GM21447 (cell line): Measurements from ENCODE around the gene RSPRY1.

Source experiments
- ATAC-seq: cut with Tn5 transposase; IDR thresholded peaks from one replicate; pipeline ENCODE4 v1.9.1; 2021; ENCODE audit not compliant: unreplicated experiment

The RSPRY1 gene

DNA sequence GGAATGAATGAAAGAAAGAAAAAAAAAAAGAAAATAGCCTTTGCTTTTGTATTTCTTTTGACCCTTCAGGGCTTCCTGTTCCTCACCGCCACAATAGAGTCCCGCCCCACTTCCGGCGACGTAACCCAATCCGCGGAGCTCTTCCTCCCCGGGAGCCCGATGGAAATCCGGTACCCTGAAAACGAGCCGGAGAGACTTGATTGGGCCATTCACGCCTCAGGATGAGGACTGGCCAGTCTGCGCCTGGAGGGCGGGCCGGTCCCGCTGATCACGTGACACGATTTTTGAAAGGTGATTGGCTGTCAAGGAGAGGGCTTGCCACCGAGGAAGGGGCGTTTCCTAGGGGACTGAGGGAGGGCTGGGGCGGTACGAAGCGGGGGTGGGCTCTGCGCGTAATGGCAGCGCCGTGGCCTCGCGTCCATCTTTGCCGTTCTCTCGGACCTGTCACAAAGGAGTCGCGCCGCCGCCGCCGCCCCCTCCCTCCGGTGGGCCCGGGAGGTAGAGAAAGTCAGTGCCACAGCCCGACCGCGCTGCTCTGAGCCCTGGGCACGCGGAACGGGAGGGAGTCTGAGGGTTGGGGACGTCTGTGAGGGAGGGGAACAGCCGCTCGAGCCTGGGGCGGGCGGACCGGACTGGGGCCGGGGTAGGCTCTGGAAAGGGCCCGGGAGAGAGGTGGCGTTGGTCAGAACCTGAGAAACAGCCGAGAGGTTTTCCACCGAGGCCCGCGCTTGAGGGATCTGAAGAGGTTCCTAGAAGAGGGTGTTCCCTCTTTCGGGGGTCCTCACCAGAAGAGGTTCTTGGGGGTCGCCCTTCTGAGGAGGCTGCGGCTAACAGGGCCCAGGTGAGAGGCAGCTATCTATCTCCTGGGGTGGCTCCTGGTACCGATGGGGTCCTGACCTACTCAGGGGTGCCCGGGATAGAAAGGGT is at the start of gene RSPRY1, which contains the start of gene PSME3IP1:
TSS of gene RSPRY1 (plus strand) at position 385 of the 927 bp plus-strand sequence. CDS start 18,330 bp downstream, outside the sequence.
TSS of gene PSME3IP1 (minus strand) at position 95 of the 927 bp plus-strand sequence. CDS start 12,185 bp downstream, outside the sequence.
- ATAC-seq = peak; percentile 92

DNA sequence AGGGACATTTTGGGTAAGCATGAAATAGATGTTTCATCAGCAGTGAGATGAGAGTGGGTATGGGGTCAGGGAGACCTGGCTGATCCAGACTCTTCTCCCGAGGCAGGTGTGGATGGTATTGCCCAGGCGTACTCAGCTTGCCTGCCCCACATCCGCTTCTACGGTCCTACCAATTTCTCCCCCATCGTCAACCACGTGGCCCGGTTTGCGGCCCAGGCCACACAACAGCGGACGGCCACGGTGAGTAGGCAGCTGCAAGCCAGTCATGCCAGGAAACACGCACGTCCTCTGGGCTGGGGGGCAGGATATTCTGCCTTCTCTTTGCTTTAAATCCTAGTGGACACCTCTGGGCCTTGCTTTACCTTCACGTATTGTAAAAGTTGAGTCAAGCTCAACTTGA is 49.1 kb upstream of the RSPRY1 start:
- ATAC-seq = no peak

- no peak for ATAC-seq
Observed at GRCh38 chr16:57137566-57138273, 48.4 kb upstream of the RSPRY1 start.

DNA sequence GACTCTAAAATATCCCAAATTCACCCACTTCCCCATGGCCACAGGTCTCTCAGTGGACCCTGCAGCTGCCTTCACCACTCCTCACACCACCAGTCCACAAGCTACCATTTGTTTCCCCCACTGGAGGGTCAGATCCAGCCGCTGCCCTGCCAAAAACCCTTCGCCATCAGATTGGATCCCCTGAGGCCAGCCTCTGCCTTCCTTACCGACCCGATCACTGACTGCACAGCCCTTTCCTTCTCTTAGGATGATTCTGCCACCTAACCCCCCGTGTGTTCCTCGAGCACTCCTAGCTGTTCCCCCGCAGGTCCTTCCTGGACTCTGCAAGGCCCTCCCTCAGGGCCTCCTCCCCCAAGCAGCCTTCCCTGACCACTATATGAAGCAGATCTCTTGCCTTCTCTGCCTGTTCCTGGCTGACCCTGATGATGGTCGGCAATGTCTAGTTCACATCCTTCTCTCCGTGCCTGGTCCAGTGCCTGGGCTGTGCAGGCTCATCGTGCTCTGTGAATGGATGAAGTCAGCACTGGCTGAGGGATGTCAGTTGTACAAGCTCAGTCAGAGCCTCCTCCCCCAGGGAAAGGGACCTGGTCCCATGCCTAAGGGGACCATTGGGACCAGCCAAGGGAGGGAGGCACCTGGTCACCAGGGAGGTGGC is 47.7 kb upstream of the RSPRY1 start:
- no peak for ATAC-seq

- ATAC-seq = no peak
Observed at GRCh38 chr16:57140931-57141668, 45.0 kb upstream of the RSPRY1 start.

GRCh38 chr16:57141822-57142631 is 44.1 kb upstream of the RSPRY1 start:
- ATAC-seq = no peak

- no peak for ATAC-seq
Observed at GRCh38 chr16:57143149-57143921, 42.8 kb upstream of the RSPRY1 start.

DNA sequence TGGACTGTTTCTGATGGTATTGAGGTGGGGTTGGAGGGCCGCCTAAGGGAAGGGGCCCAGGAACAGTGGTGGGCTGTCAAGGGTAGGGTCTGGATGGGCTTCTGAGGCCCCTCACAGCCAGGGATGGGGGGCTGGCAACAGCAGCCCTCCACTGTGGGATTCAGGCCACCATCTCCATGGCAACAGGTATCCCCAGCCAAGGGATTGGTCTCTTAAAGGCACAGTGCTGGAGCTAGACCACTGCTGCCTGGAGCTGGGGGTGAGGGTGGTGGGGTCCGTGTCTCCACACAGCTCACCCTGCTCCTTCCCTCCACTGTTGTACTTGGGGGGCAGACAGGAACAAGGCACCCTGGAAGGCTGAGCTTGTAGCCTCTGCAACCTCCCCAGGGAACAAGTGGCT is 42.1 kb upstream of the RSPRY1 start:
- no peak for ATAC-seq

DNA sequence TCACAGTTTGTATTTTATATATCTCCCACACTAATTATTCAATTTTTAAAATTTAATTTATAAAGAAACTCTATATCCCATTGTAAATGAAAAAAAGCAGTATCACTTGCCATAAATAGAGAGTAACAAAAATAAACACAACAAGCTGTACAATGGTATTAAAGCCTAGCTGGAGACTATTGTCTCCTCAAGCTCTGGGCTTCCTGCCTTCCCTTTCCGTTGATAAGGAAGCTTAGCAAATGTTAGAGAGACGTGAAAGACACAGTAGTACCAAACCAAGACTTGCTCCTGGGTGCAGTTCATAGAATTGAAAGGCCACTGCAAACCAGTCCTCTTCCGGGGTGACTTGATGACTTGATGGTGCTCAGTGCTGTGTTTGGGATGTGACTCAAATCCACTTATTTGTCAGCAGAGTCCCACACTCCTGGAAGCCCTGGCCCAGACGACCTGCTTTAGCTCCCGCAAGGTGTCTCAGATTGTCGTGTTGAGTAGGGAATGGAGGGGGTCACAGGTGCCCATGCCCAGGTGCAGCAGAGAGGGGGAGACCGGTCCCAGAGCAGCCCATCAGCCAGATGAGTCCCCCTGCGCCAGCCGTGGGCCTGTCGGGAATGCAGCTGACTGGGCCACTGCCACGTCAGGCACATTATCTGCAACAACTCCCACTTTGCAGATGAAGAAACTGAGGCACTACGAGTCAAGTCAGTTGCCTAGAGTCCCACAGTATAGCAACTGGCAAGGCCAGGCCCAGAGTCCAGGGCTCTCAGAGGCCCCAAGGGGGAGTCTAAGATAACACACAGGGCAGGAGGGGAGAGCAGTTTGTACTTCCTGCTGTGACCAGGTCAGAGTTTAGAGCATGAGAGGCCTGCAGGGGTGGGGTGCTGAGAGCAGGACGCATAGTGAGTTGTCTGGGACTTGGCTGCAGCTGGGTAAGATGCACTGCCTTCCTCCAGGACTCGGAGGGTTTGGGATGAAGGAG is 40.8 kb upstream of the RSPRY1 start:
- ATAC-seq = no peak

GRCh38 chr16:57146040-57146647 is 40.0 kb upstream of the RSPRY1 start:
- no peak for ATAC-seq

GRCh38 chr16:57146735-57147134 is 39.4 kb upstream of the RSPRY1 start:
- no peak for ATAC-seq

GRCh38 chr16:57147381-57148221 is 38.5 kb upstream of the RSPRY1 start:
- no peak for ATAC-seq

- ATAC-seq = no peak
Observed at GRCh38 chr16:57148481-57148880, 37.6 kb upstream of the RSPRY1 start.

DNA sequence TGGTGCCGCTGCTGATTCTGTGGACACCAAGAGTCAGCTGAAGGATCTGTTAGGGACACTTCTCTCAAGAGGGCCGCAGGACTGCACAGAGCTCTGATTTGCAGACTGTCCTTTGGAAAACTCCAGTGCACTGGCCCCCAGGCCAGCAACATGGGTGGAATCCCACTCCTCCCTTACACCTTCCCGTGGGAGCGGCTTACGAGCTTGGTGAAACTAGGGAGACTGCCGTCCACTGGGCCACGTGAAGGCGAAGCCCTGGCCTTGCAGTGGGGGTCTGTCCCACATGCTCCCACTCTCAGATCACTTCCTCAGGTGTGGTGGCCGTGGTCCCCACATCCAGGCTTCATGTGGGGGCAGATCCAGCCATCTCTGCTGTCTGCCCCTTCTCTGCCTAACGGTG is 36.7 kb upstream of the RSPRY1 start:
- no peak for ATAC-seq

DNA sequence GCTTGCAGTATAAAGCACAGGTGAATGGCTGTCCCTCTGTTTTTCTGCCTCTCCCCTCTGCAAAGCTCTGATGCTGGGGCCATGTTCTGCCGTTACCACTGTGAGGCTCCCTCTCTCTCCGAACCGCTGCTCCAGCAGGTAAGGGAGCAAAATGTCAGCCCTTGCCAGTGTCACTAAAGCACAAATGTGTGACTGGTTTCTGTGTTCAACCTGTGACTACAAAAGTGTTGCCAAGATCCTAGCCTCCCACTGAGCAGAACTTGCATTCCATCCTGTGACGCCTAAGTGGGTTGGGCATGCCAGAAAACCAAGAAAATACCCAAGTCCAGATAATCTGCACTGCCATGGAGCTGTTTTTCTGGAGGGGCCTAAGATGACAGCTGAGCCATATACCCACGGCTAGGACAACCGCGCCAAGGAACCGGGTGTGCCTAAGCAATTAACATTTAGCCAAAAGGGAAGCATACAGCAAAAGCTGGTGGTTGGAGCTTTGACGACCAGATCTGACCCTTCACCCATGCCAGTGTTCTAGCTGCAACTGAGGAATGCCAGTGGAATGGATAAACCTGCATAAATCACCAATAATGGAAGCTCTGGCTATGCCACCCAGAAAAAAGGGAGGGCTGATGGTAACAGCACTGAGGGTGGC is 35.3 kb upstream of the RSPRY1 start:
- no peak for ATAC-seq

DNA sequence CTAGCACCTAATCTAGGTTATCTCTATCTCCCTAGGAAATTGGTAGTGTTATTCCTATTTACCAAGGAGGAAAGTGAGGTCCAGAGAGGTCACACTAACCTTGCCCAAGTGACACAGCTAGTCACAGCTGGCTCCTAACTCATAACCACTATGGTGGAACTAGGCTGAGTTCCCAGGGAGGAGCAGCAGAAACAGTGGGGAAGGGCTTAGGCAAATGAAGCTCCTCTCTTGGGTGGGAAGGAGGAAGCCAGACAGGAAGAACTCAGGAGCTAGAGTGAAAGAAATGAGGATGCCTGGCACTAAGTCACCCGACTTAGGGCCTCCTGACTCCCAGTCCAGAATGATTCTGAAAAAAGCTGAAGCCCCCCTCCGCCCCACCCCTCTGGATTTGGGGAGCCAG is 34.8 kb upstream of the RSPRY1 start:
- ATAC-seq = no peak
